PC-3 (cell line): ENCODE data around the gene PBX3.

Experiments
- CTCF ChIP-seq: fragments of 300-600 bp; sonication (generic); conservative IDR thresholded peaks from 2 replicates; pipeline ENCODE4 v1.5.1; 2017; ENCODE audit warnings: antibody characterized with exemption, low read depth, mild to moderate bottlenecking, low read length
- EZH2 ChIP-seq: fragments of 300-600 bp; sonication (generic); IDR thresholded peaks from one replicate; pipeline ENCODE4 v1.6.1; 2017; ENCODE audit warnings: antibody characterized with exemption, mild to moderate bottlenecking, low read length; ENCODE audit not compliant: unreplicated experiment
- EZH2phosphoT487 ChIP-seq: fragments of 300-600 bp; sonication (generic); IDR thresholded peaks from 2 replicates; pipeline ENCODE4 v1.6.1; 2018; ENCODE audit warnings: mild to moderate bottlenecking, antibody characterized with exemption, low read length, borderline replicate concordance

- TF ChIP-seq EZH2phosphoT487 (no peak), CTCF (no peak), EZH2 (no peak)
These were observed 137.0 kb downstream of the PBX3 start for GRCh38 chr9:125884218-125884595.
